ENCODE data around the gene TMEM178B.

GRCh38 chr7:141528399-141528798 lies 454.5 kb downstream of the TMEM178B start:
- TF ChIP-seq CTCF (conservative IDR thresholded peaks at IDR 0.05; ENCODE audit: low read depth, low read length) = no peak
- no peak for TF ChIP-seq MAFK (IDR thresholded peaks at IDR 0.05; ENCODE audit: low read depth, low read length)
- TF ChIP-seq POLR2A (IDR thresholded peaks at IDR 0.05; ENCODE audit: low read depth, low read length) = no peak
- TF ChIP-seq CEBPB (IDR thresholded peaks at IDR 0.05; ENCODE audit: low read depth, low read length) = no peak
- no peak for TF ChIP-seq FOS (IDR thresholded peaks at IDR 0.05; ENCODE audit: low read depth, low read length)
- TF ChIP-seq SMC3 (IDR thresholded peaks at IDR 0.05; ENCODE audit: low read depth, low read length) = no peak
- TF ChIP-seq RFX5 (IDR thresholded peaks at IDR 0.05; ENCODE audit: low read depth, low read length) = no peak
- no peak for TF ChIP-seq MAZ (IDR thresholded peaks at IDR 0.05; ENCODE audit: borderline replicate concordance, low read depth, low read length)
- TF ChIP-seq ELK1 (IDR thresholded peaks at IDR 0.05; ENCODE audit: borderline replicate concordance, low read depth, low read length) = no peak
- TF ChIP-seq CHD1 (IDR thresholded peaks at IDR 0.05; ENCODE audit: low read depth, low read length) = no peak

Data from IMR-90 (cell line).